HG02588 (cell line): Measurements from ENCODE around the gene STOX1.
"Not testable (repeated sequence)": the region's sequence is repeated elsewhere in the genome, so short reads cannot be mapped to it uniquely, and the experiment has no call there.

Source experiments
- ATAC-seq: cut with Tn5 transposase; IDR thresholded peaks from one replicate; pipeline ENCODE4 v1.9.1; 2021; ENCODE audit warnings: mild to moderate bottlenecking, moderate library complexity; ENCODE audit not compliant: unreplicated experiment

Gene STOX1

GRCh38 chr10:68876246-68877138 is 49.2 kb downstream of the STOX1 start:
- no peak for ATAC-seq

GRCh38 chr10:68877482-68878110 is 50.3 kb downstream of the STOX1 start:
- ATAC-seq: no peak

DNA sequence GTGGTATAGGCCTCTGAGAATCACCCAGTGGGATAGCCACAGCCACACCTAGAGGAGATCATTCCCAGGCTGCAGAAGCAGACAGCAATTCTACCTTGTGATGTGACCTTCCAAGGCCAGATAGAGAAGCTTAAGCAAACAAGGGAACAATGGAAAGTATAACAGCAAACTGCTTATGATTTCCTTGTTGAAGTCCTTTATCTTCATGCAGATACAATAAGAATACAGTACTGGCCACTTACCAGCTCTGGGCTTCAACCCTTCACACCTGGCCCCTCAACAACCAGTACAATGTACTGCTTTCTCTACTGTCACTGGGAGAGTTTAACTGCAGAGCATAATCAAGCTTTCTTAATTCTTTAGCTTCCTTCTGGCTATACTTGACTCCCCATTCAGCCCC is 51.2 kb downstream of the STOX1 start:
- ATAC-seq: no peak

- ATAC-seq: no peak
These were observed 52.3 kb downstream of the STOX1 start for GRCh38 chr10:68879628-68880027.

DNA sequence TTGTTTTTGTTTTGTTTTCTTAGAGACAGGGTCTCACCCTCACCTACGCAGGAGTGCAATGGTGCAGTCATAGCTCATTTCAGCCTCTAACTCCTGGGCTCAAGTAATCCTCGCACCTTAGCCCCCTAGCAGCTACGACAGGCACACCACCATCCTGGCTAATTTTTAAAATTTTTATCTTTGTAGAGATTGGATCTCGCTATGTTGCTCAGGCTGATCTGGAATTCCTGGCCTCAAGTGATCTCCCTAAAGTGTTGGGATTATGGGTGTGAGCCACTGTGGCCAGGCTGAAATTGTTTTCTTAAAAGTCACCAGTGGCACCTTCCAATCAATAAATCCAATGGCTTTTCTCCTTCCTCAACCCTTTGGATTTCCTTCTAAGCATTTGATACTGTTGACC is 52.9 kb downstream of the STOX1 start:
- no peak for ATAC-seq

GRCh38 chr10:68895041-68895440 is 67.7 kb downstream of the STOX1 start:
- no peak for ATAC-seq

- ATAC-seq: no peak
These were observed 70.0 kb downstream of the STOX1 start for GRCh38 chr10:68897336-68897741.

- no peak for ATAC-seq
These were observed 71.9 kb downstream of the STOX1 start for GRCh38 chr10:68899186-68899745.

DNA sequence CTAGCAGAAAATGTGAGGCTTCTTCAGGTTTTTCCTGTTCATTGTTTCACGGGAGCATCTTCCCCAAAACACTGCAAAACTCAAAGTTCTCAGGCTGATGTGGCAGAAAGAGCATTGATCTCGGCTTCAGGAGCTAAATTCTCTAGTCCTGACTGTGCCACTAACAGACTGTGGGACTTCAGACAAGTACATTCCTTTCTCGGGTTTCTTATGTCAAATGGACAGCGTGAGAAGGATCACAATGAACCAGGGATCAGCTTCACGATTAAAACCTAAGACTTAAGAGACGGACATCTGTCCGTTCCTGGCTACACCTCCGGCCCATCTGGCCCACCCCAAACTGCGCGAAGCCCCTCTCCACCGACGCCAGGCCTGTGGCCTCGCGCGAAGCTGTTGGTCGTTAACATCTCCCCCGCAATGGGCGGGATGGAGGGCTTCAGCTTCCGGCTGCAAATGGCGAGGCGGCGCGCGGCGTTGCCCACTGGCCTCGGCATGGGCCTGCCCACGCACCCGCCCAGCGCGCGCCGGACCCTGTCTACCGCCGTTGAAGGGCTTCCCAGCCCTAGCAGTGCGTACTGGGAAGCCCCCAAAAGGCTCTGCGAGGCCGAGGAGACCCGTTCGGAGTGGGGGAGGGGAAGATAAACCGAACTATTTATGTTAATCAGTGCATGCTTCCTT is 73.2 kb downstream of the STOX1 start:
- ATAC-seq: peak; percentile 38

DNA sequence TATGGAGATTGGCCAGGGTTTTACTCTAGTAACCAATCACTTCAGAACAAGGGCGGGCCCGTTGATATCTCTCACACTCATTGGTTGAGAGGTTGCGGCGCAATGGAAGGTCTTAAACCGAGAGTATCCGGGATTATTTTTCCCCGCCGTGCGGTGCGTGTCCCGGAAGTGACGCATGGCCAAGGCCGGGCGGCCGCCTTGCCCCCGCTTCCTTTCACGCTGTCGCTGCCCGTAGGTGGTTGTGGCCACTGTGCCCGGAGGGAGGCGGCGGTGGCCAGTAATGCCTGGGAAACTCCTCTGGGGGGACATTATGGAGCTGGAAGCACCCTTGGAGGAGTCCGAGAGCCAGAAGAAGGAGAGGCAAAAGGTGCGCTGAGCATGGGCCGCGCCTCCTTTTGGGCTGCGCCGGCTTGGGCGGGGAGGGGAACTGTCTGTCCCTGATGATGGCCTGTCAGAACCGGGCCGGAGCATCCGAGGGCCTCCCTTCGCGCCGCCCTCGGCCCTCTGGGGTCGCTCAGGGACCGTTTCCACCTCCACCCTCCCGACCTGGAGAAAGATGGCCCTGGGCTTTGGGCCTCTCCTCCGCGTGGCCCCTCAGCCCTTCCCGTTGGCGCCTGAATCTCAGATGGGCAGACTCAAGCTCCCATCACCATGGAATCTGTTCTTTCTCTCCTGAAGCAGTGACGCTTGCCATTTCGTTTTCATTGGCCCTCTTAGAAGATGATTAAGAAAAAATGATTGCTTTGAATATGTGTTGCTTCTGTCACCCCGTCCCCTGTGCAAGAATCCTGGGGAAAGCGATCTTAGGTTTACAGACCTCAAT is 74.0 kb downstream of the STOX1 start, which contains the start of gene DDX50:
Gene DDX50 (plus strand): TSS at position 211 of the 823 bp plus-strand sequence. CDS start 70 bp downstream, at position 281.
- ATAC-seq: peak; percentile 95

GRCh38 chr10:68902382-68902781 is 75.1 kb downstream of the STOX1 start:
- ATAC-seq: no peak

DNA sequence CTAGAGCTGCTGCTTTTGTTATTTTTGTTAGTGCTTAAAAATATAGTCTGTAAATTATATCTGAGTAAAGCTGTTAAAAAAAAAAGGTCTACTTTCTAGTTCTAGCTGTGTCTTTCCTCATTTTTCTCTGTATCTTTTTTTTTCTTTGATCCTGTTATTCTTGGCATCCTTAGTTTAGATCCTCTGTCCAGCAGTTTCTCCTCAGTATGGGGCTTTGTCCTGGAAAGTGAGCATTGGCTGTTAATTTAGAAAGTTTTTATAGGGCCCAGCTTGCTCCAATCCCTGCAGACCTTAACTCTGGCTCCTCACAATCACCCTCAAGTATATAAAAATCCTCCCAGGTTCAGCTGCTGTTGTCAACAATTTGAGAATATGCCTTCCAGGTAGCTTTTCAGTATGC is 97.3 kb downstream of the STOX1 start:
- ATAC-seq: no peak

DNA sequence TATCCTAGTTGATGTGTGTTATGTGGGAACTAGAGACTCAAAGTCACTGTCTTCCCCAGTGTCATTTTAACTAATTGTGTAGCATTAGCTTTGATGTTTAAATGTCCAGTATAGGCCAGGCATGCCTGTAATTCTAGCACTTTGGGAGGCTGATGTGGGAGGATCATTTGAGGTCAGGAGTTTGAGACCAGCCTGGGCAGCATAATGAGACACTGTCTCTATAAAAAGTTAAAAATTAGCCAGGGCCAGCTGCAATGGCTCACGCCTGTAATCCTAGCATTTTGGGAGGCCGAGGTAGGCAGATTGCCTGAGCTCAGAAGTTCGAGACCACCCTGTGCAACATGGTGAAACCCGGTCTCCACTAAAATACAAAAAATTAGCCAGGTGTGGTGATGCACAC is 98.2 kb downstream of the STOX1 start:
- no peak for ATAC-seq

- not testable (repeated sequence) for ATAC-seq
These were observed 101.8 kb downstream of the STOX1 start for GRCh38 chr10:68929157-68929556.

- not testable (repeated sequence) for ATAC-seq
These were observed 102.6 kb downstream of the STOX1 start for GRCh38 chr10:68929888-68930287.

DNA sequence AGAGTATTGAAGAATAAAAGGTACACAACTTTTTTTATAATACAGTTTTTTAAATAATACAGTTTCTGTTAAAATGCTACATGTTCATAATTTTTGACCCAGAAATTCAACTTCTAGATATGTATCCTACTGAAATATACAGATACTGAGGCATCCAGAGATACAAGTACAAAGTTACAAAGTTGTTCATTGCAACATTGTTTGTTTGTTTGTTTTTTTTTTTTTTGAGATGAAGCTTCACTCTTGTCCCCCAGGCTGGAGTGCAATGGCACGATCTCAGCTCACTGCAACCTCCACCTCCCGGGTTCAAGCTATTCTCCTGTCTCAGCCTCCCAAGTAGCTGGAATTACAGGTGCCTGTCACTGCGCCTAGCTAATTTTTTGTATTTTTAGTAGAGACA is 105.5 kb downstream of the STOX1 start:
- ATAC-seq: not testable (repeated sequence)

GRCh38 chr10:68934994-68935393 is 107.7 kb downstream of the STOX1 start:
- ATAC-seq: no peak

DNA sequence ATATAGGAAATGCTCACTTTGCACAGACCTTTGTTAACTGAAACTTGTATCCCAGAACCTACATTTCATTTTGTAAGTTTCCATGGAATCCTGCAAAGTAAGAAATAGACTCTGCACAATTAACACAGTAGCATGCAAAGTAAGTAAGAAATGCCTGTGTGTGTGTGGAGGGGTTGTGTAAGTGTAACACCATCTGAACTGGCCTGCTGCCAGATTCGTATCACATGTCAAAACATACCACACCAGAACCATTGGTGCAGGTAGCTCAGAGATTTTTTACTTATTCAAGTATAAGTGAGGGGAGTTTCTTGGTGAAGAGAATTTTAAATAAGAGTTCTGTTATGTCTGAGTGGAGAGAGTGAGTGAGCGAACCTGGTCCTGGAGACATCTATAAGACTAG is 110.8 kb downstream of the STOX1 start:
- ATAC-seq: no peak

- ATAC-seq: no peak
These were observed 111.6 kb downstream of the STOX1 start for GRCh38 chr10:68938884-68939283.

DNA sequence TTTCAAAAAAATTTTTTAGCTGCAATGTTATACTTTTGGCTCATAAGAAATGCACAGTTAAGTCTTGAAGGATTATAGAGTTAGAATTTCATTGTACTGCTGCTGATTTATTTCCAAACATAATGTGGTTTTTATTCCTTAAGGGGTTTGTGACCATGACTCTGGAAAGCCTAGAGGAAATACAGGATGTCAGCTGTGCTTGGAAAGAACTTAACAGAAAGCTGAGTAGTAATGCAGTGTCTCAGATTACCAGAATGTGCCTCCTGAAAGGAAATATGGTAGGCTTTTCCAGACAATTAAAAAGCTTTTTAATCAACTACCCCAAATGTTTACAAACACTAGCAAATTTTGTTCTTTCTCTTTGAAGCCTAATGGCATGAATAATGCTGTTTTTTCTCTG is 113.6 kb downstream of the STOX1 start:
- ATAC-seq: not testable (repeated sequence)
